VCaP (cell line): ENCODE data around the gene AKAP13.

Source experiments
- H3K27ac ChIP-seq: fragments of 450-650 bp; 2 replicates; pipeline ENCODE4 v1.5.1; 2017
- TF ChIP-seq, protein P1 (sequence below): fragments of 450-650 bp; conservative IDR thresholded peaks from 2 replicates; pipeline ENCODE4 v1.5.1; 2017; ENCODE audit warnings: mild to moderate bottlenecking, moderate library complexity

The AKAP13 gene

DNA sequence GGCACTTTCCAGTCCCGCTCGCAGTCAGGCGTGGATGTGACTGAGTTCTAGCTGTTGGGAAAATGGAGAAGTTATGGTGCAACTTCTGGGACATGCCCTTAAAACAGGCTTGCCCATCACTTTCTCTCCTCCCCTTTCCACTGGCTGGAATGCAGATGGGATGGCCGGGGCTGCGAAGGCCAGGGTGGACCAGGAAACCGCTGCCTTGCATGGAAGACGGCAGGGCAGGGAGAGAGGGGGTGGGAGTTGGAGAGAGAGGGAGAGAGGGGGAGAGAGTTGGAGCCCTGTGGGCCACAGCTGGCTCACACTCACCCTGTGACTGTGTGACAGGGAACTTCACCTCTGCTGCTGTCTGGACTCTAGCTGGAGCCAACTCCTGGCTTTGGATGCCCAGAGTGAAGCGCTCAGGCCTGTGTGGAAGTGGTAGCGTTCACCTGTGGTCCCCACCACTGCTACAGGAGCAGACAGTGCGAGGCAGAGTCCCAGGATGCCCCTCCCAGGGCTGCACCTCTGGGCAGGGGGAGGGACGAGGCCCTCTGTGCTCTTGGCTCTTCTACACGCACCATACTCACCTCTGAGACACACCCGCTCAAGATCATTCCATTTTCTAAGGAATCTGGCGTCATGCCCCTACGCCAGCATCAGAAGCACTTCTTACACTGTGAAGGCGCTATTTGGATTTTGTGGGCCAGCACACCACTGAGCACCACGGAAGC lies 377.7 kb downstream of the AKAP13 start:
- H3K27ac ChIP-seq = no peak overlapping the region
- TF ChIP-seq, protein P1, sequence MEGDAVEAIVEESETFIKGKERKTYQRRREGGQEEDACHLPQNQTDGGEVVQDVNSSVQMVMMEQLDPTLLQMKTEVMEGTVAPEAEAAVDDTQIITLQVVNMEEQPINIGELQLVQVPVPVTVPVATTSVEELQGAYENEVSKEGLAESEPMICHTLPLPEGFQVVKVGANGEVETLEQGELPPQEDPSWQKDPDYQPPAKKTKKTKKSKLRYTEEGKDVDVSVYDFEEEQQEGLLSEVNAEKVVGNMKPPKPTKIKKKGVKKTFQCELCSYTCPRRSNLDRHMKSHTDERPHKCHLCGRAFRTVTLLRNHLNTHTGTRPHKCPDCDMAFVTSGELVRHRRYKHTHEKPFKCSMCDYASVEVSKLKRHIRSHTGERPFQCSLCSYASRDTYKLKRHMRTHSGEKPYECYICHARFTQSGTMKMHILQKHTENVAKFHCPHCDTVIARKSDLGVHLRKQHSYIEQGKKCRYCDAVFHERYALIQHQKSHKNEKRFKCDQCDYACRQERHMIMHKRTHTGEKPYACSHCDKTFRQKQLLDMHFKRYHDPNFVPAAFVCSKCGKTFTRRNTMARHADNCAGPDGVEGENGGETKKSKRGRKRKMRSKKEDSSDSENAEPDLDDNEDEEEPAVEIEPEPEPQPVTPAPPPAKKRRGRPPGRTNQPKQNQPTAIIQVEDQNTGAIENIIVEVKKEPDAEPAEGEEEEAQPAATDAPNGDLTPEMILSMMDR = no peak

DNA sequence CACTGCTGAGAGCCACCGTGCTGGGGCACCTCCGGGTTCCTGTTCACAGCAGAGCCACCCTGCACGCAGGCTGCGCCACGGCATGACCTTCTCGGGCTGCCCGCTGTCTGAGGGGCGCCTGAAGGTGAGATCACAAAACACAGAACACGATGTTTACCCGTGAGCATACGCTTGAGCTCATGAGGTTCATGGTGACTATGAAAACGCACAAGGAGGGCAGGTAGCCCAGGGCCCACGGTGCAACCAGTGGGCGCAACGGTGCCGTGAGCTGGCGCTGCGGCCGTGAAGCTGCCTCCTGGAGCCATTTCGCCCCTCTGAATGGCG lies 378.2 kb downstream of the AKAP13 start:
- H3K27ac ChIP-seq = no peak overlapping the region
- TF ChIP-seq, protein P1 = no peak

DNA sequence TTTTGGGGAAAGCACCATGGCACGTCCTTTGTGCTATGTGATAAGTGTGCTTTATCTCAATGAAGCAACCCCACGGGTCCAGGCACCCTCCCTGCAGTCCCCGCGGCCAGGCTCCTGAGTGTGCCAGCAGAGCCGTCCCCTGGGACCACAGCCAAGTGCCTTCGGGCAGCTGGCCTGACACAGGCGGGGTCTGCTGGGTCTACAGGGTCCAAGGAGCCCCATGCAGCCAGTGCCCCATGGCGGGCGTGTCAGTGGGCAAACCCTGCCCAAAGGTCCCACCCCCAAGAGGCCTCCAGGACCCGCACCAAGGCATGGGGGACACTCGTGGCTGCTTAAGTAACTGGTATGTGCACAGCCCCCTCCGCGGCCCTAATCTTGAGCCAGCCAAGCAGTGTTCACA lies 379.0 kb downstream of the AKAP13 start:
- TF ChIP-seq, protein P1 = no peak
- H3K27ac ChIP-seq = no peak overlapping the region

DNA sequence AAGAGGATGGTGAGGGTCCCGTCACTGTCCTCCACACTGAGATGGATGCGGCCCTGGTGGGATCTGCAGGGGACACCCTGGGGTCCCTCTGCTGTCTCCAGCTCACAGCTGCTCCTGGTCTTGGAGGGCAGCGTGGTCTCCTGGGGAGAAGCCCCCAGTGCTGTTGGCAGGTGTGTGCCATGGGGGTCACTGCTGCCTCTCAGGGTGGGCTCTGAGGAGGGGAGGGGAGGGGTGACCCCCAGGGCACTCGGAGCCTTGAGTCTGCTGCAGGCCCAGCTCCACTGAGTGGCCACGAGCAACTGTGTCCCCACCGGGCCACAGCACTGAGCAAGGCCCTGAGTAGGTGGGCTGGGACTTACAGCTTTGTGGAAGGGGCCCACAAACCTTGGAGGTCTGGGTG lies 379.6 kb downstream of the AKAP13 start:
- no peak overlapping the region for H3K27ac ChIP-seq
- TF ChIP-seq, protein P1 = no peak

DNA sequence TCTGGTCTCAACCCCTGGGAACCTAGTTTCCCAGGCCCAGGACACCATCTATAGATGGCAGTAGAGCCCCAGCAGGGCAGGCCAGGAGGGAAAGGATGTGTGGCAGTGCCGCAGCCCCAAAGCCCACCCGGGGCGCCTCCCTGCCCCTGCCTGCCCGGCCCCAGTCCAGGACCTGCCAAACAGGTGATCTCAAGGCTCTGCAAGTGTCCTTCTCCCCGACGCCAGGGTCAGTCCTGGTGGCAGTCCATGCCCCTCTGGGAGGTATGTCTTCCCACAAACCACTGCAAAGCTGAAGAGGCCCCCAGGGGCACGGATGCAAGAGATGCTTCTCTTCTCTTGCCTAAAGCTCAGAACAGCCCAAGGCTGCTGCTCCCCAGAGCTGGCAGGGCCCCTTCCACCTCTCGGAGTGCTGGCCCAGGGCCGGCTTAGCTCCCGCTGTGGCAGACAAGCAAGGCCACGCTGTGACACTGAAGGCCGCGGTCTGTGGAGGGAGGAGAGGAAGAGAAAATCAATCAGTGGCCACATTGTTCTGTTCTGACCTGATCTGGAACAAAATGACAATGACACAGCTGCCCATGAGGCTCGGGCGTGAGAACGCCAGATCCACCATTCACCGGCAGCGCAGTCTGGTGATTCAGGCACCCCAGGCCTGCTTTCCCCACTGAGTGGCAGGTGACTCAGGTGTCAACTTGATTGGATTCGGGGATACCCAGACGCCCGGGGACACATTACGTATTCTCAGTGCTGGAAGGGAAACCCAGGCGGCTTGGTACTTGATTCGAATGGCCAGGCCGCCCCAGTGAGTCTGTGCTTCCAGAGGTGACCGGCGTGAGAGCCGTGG lies 380.3 kb downstream of the AKAP13 start:
- H3K27ac ChIP-seq = no peak overlapping the region
- TF ChIP-seq, protein P1 = peak; percentile 71

DNA sequence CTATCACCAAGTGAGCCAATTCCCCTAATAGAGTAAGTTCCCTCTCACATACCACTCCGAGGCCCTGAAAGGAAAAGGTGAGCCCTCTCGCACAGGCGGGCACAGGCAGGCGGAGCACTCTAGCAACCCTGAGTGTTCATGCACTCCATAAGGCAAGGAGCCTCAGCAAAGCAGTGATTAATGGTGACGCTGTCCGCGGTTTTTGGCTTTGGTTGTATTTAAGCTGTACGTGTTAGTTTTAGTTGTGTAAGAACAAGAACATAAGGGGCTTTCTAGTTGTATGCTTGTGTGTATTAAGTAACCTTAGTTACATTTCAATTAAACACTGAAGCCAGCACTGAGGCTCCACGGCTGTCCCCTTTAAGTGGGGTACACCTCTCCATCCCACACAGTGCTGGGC lies 381.2 kb downstream of the AKAP13 start:
- H3K27ac ChIP-seq = no peak overlapping the region
- TF ChIP-seq, protein P1 = no peak

DNA sequence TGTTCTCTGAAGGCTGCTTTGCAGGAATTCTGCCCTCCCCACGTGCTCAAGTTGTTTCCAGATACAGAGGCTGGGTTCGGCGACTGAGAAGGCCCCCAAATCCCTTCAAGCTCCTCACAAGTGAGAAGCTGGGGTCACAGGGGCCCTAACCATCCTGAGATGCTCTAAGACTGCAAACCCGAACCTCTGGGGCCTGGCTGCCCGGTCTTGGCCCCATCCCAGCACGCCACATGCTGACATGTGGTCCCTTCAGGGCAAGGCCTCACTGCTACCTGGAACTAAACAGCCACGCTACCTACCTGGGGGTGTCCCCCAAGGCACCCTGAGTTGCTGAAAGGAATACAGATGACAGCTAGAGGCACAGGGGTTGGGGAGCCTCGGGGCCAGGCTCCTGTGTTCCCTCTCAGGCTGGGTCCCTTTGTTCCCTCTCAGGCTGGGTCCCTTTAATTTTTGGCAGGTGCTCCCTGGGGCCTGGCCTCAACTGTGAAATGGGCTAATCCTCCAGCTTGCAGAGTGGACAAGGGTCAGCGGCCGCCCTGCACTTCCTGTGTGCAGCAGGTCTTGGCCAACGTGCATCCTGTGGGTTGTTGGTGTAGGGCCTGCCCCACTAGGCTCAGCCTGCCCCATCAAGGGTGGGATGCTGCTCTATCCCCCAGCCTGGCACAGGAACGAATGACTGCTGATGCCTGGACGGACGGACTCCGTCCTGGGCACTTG lies 381.8 kb downstream of the AKAP13 start:
- TF ChIP-seq, protein P1 = no peak

More for the DNA sequence above, 381.8 kb downstream of the AKAP13 start:
- no peak overlapping the region for H3K27ac ChIP-seq
